ENCODE results near the gene XCR1.
A peak's percentile ranks its signal among the peaks of the same experiment; 100 is the strongest.
"Not testable (repeated sequence)": the region's sequence is repeated elsewhere in the genome, so short reads cannot be mapped to it uniquely, and the experiment has no call there.

Gene XCR1

GRCh38 chr3:46001178-46001577 is 26.1 kb downstream of the XCR1 start:
- 74% methylated on average over 2 of the region's 2 CpGs for WGBS
- no peak overlapping the region for H2AFZ ChIP-seq (ENCODE audit: low read depth, low read length)

GRCh38 chr3:45997942-45998341 is 29.3 kb downstream of the XCR1 start:
- H3K4ac ChIP-seq (ENCODE audit: low read depth in 1 of 2, low read length in 2 of 2): no peak overlapping the region
- no peak overlapping the region for H2BK120ac ChIP-seq (ENCODE audit: low read depth, low read length)
- no peak overlapping the region for H2BK12ac ChIP-seq (ENCODE audit: low read length in 2 of 2)
- H3K27me3 ChIP-seq (ENCODE audit: control insufficient read depth in 1 of 2, insufficient read depth in 1 of 2, low read length in 2 of 2): peaks cover 0 to 11% of the 10 kb centered on the region in 2 experiments
- no peak overlapping the region for H3K23ac ChIP-seq (ENCODE audit: low read length in 2 of 2)
- no peak overlapping the region for H3K4me2 ChIP-seq (ENCODE audit: low read length, poor library complexity, severe bottlenecking)
- peaks cover 15% of the 10 kb centered on the region for H3K79me1 ChIP-seq (replicated peaks; ENCODE audit: low read length, poor library complexity, severe bottlenecking)
- H3K4me1 ChIP-seq (ENCODE audit: control insufficient read depth, insufficient read depth, low read depth, low read length): peaks cover 3% of the 10 kb centered on the region
- H2BK15ac ChIP-seq (ENCODE audit: low read depth, poor library complexity, severe bottlenecking): no peak overlapping the region
- no peak overlapping the region for H3K9ac ChIP-seq (ENCODE audit: low read length)
- H3K36me3 ChIP-seq (ENCODE audit: control insufficient read depth in 1 of 2, insufficient read depth in 2 of 2, low read depth in 1 of 2, low read length in 2 of 2): no peaks in the 10 kb centered on the region
- H4K91ac ChIP-seq (ENCODE audit: low read length): no peak overlapping the region
- H3K9me3 ChIP-seq (ENCODE audit: control insufficient read depth, low read length): no peaks in the 10 kb centered on the region
- no peak overlapping the region for H3K27ac ChIP-seq (ENCODE audit: low read length, poor library complexity, severe bottlenecking)
- DNase-seq: no peak
- WGBS: no CpG with 5 or more reads among the region's 2 CpGs
- no peak overlapping the region for H3K18ac ChIP-seq (ENCODE audit: low read depth in 1 of 2, low read length in 2 of 2)
- no peak overlapping the region for H3K14ac ChIP-seq (ENCODE audit: low read length in 2 of 2)
- H2AFZ ChIP-seq (ENCODE audit: low read depth, low read length): no peak overlapping the region
- H2BK5ac ChIP-seq (ENCODE audit: low read depth, low read length, poor library complexity, severe bottlenecking): no peak overlapping the region
- H3K4me3 ChIP-seq (ENCODE audit: insufficient read depth in 1 of 2, low read depth in 1 of 2, low read length in 2 of 2): no peak overlapping the region
- no peak overlapping the region for H2AK5ac ChIP-seq (ENCODE audit: low read length, severe bottlenecking)
- no peak overlapping the region for H4K8ac ChIP-seq (ENCODE audit: low read length)

More at GRCh38 chr3:46001178-46001577, 26.1 kb downstream of the XCR1 start:
- Histone ChIP-seq H2BK15ac (ENCODE audit: low read depth, poor library complexity, severe bottlenecking) (no peak overlapping the region), H3K36me3 (ENCODE audit: control insufficient read depth in 1 of 2, insufficient read depth in 2 of 2, low read depth in 1 of 2, low read length in 2 of 2) (no peaks in the 10 kb centered on the region), H4K91ac (ENCODE audit: low read length) (no peak overlapping the region), H3K79me1 (replicated peaks; ENCODE audit: low read length, poor library complexity, severe bottlenecking) (no peaks in the 10 kb centered on the region), H3K4me1 (ENCODE audit: control insufficient read depth, insufficient read depth, low read depth, low read length) (no peaks in the 10 kb centered on the region), H3K27me3 (ENCODE audit: control insufficient read depth in 1 of 2, insufficient read depth in 1 of 2, low read length in 2 of 2) (peaks cover 0 to 11% of the 10 kb centered on the region in 2 experiments), H3K27ac (ENCODE audit: low read length, poor library complexity, severe bottlenecking) (no peak overlapping the region), H3K4me3 (ENCODE audit: insufficient read depth in 1 of 2, low read depth in 1 of 2, low read length in 2 of 2) (no peak overlapping the region), H3K18ac (ENCODE audit: low read depth in 1 of 2, low read length in 2 of 2) (no peak overlapping the region), H3K23ac (ENCODE audit: low read length in 2 of 2) (no peak overlapping the region), H2BK12ac (ENCODE audit: low read length in 2 of 2) (no peak overlapping the region), H4K8ac (ENCODE audit: low read length) (no peak overlapping the region), H3K4ac (ENCODE audit: low read depth in 1 of 2, low read length in 2 of 2) (no peak overlapping the region), H2BK5ac (ENCODE audit: low read depth, low read length, poor library complexity, severe bottlenecking) (no peak overlapping the region), H2BK120ac (ENCODE audit: low read depth, low read length) (no peak overlapping the region), H3K14ac (ENCODE audit: low read length in 2 of 2) (no peak overlapping the region), H3K9me3 (ENCODE audit: control insufficient read depth, low read length) (no peaks in the 10 kb centered on the region), H3K4me2 (ENCODE audit: low read length, poor library complexity, severe bottlenecking) (no peak overlapping the region), H3K9ac (ENCODE audit: low read length) (no peak overlapping the region), H2AK5ac (ENCODE audit: low read length, severe bottlenecking) (no peak overlapping the region)
- DNase-seq: no peak

- H3K9ac ChIP-seq (ENCODE audit: low read length); H2AK5ac ChIP-seq (ENCODE audit: low read length, severe bottlenecking); H2BK15ac ChIP-seq (ENCODE audit: low read depth, poor library complexity, severe bottlenecking); H3K9me3 ChIP-seq (ENCODE audit: control insufficient read depth, low read length); H3K27ac ChIP-seq (ENCODE audit: low read length, poor library complexity, severe bottlenecking); H4K8ac ChIP-seq (ENCODE audit: low read length); H4K91ac ChIP-seq (ENCODE audit: low read length); H2AFZ ChIP-seq (ENCODE audit: low read depth, low read length); H3K4me1 ChIP-seq (ENCODE audit: control insufficient read depth, insufficient read depth, low read depth, low read length); H3K14ac ChIP-seq (ENCODE audit: low read length in 2 of 2); H3K18ac ChIP-seq (ENCODE audit: low read depth in 1 of 2, low read length in 2 of 2); DNase-seq; H2BK120ac ChIP-seq (ENCODE audit: low read depth, low read length); H3K4me3 ChIP-seq (ENCODE audit: insufficient read depth in 1 of 2, low read depth in 1 of 2, low read length in 2 of 2); H3K36me3 ChIP-seq (ENCODE audit: control insufficient read depth in 1 of 2, insufficient read depth in 2 of 2, low read depth in 1 of 2, low read length in 2 of 2); H2BK5ac ChIP-seq (ENCODE audit: low read depth, low read length, poor library complexity, severe bottlenecking); H3K4ac ChIP-seq (ENCODE audit: low read depth in 1 of 2, low read length in 2 of 2); H3K23ac ChIP-seq (ENCODE audit: low read length in 2 of 2); H3K4me2 ChIP-seq (ENCODE audit: low read length, poor library complexity, severe bottlenecking); H2BK12ac ChIP-seq (ENCODE audit: low read length in 2 of 2): not testable (repeated sequence)
- WGBS: 98% methylated on average over 19 of the region's 19 CpGs
- H3K27me3 ChIP-seq (ENCODE audit: control insufficient read depth in 1 of 2, insufficient read depth in 1 of 2, low read length in 2 of 2): peaks cover 0 to 11% of the 10 kb centered on the region in 2 experiments
- peaks cover 19% of the 10 kb centered on the region for H3K79me1 ChIP-seq (replicated peaks; ENCODE audit: low read length, poor library complexity, severe bottlenecking)
Observed at GRCh38 chr3:45997499-45997898, 29.8 kb downstream of the XCR1 start.

- H2BK15ac ChIP-seq (ENCODE audit: low read depth, poor library complexity, severe bottlenecking): peak within 1 kb of the TSS; percentile 32
- peak within 1 kb of the TSS in 1 of 2 experiments; percentile 57 for H3K23ac ChIP-seq (ENCODE audit: low read length in 2 of 2)
- WGBS: 2% methylated on average over 66 of the region's 67 CpGs
- peak within 1 kb of the TSS; percentile 10 to 40 for H3K18ac ChIP-seq (ENCODE audit: low read depth in 1 of 2, low read length in 2 of 2)
- H3K9ac ChIP-seq (ENCODE audit: low read length): peak within 1 kb of the TSS; percentile 93
- H2AFZ ChIP-seq (ENCODE audit: low read depth, low read length): peak within 1 kb of the TSS; percentile 55
- H3K4me1 ChIP-seq (ENCODE audit: control insufficient read depth, insufficient read depth, low read depth, low read length): peaks cover 3% of the 10 kb centered on the region
- peak within 1 kb of the TSS; percentile 29 for H4K91ac ChIP-seq (ENCODE audit: low read length)
- no peak within 1 kb of the TSS for H3K27ac ChIP-seq (ENCODE audit: low read length, poor library complexity, severe bottlenecking)
- H3K27me3 ChIP-seq (ENCODE audit: control insufficient read depth in 1 of 2, insufficient read depth in 1 of 2, low read length in 2 of 2): peaks cover 0 to 8% of the 10 kb centered on the region in 2 experiments
- H3K79me1 ChIP-seq (replicated peaks; ENCODE audit: low read length, poor library complexity, severe bottlenecking): peaks cover 29% of the 10 kb centered on the region
- no peak within 1 kb of the TSS for H2BK5ac ChIP-seq (ENCODE audit: low read depth, low read length, poor library complexity, severe bottlenecking)
- H3K36me3 ChIP-seq (ENCODE audit: control insufficient read depth in 1 of 2, insufficient read depth in 2 of 2, low read depth in 1 of 2, low read length in 2 of 2): peaks cover 0 to 5% of the 10 kb centered on the region in 2 experiments
- H3K9me3 ChIP-seq (ENCODE audit: control insufficient read depth, low read length): no peaks in the 10 kb centered on the region
- peak within 1 kb of the TSS; percentile 38 to 59 for H2BK12ac ChIP-seq (ENCODE audit: low read length in 2 of 2)
- DNase-seq: peak; percentile 92
- no peak within 1 kb of the TSS for H2AK5ac ChIP-seq (ENCODE audit: low read length, severe bottlenecking)
- H2BK120ac ChIP-seq (ENCODE audit: low read depth, low read length): peak within 1 kb of the TSS; percentile 40
- H3K4me3 ChIP-seq (ENCODE audit: insufficient read depth in 1 of 2, low read depth in 1 of 2, low read length in 2 of 2): peak within 1 kb of the TSS; percentile 71 to 92
- peak within 1 kb of the TSS in 1 of 2 experiments; percentile 22 for H3K4ac ChIP-seq (ENCODE audit: low read depth in 1 of 2, low read length in 2 of 2)
- H3K14ac ChIP-seq (ENCODE audit: low read length in 2 of 2): peak within 1 kb of the TSS in 1 of 2 experiments; percentile 26
- H3K4me2 ChIP-seq (ENCODE audit: low read length, poor library complexity, severe bottlenecking): peak within 1 kb of the TSS; percentile 81
- peak within 1 kb of the TSS; percentile 70 for H4K8ac ChIP-seq (ENCODE audit: low read length)
Observed at GRCh38 chr3:45995236-45996192, 31.8 kb downstream of the XCR1 start, which contains the start of gene FYCO1. Gene FYCO1, minus strand, starts transcription at chr3:45995824. Its CDS starts 10,914 bp downstream, at chr3:45984910.
